ENCODE measurements around the gene TEAD4. TPM values are rescaled to one million over a fixed set of nuclear protein-coding genes. Genes with fewer than 3 reads are reported as not detected.

The TEAD4 gene
- total RNA-seq, 1 donor from 2014 or later, result 4.2 TPM

DNA sequence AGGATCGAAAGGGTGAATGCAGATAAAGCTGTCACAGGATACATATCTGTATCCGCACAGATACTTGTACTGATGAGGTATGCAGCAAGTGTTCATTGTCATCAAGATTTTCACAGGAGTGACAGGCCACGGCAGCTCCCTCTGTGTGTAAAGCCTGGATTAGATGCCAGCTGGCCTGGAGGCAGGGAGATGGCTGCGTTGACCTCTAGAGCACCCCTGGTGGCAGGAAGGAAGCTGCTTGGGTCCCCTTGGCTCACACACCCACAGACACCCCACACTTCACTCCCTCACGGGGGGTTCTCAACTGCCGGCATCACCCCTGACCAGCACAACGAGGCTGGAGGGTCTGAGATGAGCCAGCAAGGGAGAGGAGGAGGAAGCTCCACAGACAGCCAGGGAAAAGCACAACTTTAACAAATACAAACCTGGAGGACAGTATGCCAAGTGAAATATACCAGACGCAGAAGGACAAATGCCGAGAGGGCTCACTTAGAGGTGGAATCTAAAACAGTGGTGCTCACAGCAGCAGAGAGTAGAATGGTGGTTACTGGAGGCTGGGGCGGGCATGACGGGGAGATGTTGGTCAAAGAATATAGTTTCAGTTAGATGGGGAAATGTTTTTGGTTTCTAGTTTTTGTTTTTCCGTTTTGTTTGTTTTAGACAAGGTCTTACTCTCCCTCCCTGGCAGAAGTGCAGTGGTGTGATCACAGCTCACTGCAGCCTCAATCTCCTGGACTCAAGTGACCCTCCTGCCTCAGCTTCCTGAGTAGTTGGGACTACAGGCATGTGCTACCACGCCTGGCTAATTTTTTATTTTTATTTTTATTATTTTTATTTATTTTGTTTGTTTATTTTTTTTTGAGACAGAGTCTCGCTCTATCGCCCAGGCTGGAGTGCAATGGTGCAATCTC lies 45.7 kb downstream of the TEAD4 start:
- DNase-seq (ENCODE audit: low read depth), result no peak
- H3K4me3 ChIP-seq (ENCODE audit: low read depth, low read length), result no peak overlapping the region
- no peaks in the 10 kb centered on the region for H3K36me3 ChIP-seq (ENCODE audit: control insufficient read depth, insufficient read depth, low read length)
- H3K27me3 ChIP-seq (ENCODE audit: control insufficient read depth, insufficient read depth, low read length), result no peaks in the 10 kb centered on the region
- FAIRE-seq, result peak; percentile 36
- TF ChIP-seq, protein P1, sequence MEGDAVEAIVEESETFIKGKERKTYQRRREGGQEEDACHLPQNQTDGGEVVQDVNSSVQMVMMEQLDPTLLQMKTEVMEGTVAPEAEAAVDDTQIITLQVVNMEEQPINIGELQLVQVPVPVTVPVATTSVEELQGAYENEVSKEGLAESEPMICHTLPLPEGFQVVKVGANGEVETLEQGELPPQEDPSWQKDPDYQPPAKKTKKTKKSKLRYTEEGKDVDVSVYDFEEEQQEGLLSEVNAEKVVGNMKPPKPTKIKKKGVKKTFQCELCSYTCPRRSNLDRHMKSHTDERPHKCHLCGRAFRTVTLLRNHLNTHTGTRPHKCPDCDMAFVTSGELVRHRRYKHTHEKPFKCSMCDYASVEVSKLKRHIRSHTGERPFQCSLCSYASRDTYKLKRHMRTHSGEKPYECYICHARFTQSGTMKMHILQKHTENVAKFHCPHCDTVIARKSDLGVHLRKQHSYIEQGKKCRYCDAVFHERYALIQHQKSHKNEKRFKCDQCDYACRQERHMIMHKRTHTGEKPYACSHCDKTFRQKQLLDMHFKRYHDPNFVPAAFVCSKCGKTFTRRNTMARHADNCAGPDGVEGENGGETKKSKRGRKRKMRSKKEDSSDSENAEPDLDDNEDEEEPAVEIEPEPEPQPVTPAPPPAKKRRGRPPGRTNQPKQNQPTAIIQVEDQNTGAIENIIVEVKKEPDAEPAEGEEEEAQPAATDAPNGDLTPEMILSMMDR (IDR thresholded peaks at IDR 0.05; ENCODE audit: insufficient read depth, low read length, severe bottlenecking), result peak; percentile 32

DNA sequence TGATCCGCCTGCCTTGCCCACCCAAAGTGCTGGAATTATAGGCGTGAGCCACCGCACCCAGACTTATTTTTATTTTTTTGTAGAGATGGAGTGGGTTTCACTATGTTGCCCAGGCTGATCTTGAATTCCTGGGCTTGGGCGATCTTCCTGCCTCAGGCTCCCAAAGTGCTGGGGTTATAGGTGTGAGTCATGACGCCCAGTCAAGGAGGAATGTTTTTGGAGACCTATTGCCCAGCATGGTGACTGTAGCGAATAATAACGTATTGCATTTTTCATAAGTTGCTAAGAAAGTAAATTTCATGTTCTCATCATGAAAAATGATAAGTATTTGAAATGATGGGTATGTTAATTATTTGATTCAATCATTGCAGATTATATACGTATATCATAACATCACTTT lies 46.5 kb downstream of the TEAD4 start:
- FAIRE-seq, result no peak
- Histone ChIP-seq H3K4me3 (ENCODE audit: low read depth, low read length) (no peak overlapping the region), H3K27me3 (ENCODE audit: control insufficient read depth, insufficient read depth, low read length) (no peaks in the 10 kb centered on the region), H3K36me3 (ENCODE audit: control insufficient read depth, insufficient read depth, low read length) (no peaks in the 10 kb centered on the region)
- TF ChIP-seq, protein P1 (IDR thresholded peaks at IDR 0.05; ENCODE audit: insufficient read depth, low read length, severe bottlenecking), result no peak
- DNase-seq (ENCODE audit: low read depth), result peak; percentile 14

DNA sequence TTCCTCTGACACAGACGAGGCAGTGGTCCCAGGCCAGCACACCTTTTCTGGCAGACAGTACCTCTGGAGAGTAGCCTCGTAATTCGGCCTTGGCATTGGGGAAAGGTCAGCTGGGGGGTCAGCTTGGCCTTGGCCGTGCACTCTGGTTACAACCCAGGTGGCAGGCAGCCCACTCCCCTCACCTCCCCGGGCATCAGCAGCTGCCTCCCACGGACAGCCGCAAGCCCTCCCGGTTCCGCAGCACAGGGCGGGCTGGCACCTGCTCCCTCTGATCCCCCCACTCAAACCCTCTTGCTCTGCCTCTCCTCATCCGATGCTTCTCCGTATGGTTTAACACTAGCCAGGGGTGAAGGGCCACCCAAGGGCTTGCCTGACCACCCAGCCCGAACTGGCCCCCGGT lies 50.6 kb downstream of the TEAD4 start:
- Histone ChIP-seq H3K36me3 (ENCODE audit: control insufficient read depth, insufficient read depth, low read length) (no peaks in the 10 kb centered on the region), H3K4me3 (ENCODE audit: low read depth, low read length) (no peak overlapping the region), H3K27me3 (ENCODE audit: control insufficient read depth, insufficient read depth, low read length) (no peaks in the 10 kb centered on the region)
- DNase-seq (ENCODE audit: low read depth) (no peak), FAIRE-seq (no peak)
- TF ChIP-seq, protein P1 (IDR thresholded peaks at IDR 0.05; ENCODE audit: insufficient read depth, low read length, severe bottlenecking), result no peak

DNA sequence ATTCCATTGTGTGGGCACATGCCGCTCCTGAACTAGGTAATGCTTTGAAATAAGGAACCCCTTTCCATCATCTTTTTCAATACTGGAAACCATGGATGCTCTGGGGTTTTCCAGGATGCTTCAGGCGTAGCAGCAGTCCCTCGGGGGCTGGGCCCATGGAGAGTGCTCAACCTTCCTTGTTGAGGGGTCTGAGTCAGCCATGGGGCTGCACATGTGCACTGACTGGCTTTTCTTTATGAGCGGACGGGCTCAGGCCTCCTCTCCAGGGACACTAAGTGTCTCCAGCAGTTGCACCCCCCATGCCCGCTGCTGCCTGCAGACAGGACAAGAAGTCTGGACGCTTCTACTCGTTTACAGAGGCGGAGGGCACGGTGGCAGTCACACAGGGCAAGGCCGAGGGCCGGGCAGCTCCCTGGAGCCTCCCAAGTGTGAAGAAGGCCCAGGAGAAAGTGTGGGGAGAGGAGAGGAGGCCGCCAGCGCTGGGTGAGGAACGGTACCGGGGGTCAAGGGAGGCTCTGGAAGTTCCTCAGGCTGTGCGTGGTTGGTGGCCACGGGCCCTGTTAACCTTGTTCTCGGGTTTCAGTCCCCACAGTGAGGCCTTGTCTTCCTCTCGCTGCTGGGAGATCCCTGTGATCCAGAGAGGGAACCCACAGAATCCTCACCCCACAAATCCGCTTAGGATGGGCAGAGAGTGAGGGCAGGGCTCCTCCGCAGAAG lies 51.2 kb downstream of the TEAD4 start:
- FAIRE-seq, result no peak
- no peaks in the 10 kb centered on the region for H3K36me3 ChIP-seq (ENCODE audit: control insufficient read depth, insufficient read depth, low read length)
- TF ChIP-seq, protein P1 (IDR thresholded peaks at IDR 0.05; ENCODE audit: insufficient read depth, low read length, severe bottlenecking), result no peak

DNA sequence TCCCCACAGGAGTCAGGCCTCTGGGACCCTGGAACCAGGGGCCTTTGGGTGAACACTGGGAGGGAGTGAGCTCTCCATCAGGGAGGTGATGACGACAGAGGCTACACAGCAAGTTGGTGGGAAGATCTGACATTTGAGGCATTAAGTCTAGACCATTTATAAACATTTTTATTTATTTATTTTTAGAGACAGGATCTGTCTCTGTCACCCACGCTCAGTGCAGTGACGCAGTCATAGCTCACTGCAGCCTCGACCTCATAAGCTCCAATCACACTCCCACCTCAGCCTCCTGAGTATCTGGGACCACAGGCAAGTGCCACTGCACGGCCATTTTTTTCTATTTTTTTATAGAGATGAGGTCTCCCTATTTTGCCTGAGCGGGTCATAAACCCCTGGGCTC lies 53.6 kb downstream of the TEAD4 start:
- no peaks in the 10 kb centered on the region for H3K36me3 ChIP-seq (ENCODE audit: control insufficient read depth, insufficient read depth, low read length)
- no peak for FAIRE-seq
- H3K4me3 ChIP-seq (ENCODE audit: low read depth, low read length), result no peak overlapping the region
- TF ChIP-seq, protein P1 (IDR thresholded peaks at IDR 0.05; ENCODE audit: insufficient read depth, low read length, severe bottlenecking), result no peak
- DNase-seq (ENCODE audit: low read depth), result no peak
- no peaks in the 10 kb centered on the region for H3K27me3 ChIP-seq (ENCODE audit: control insufficient read depth, insufficient read depth, low read length)

More for the DNA sequence above, 51.2 kb downstream of the TEAD4 start:
- Histone ChIP-seq H3K27me3 (ENCODE audit: control insufficient read depth, insufficient read depth, low read length) (no peaks in the 10 kb centered on the region), H3K4me3 (ENCODE audit: low read depth, low read length) (no peak overlapping the region)
- no peak for DNase-seq (ENCODE audit: low read depth)

Data from bronchial epithelial cell (primary cell).